CD4-positive, alpha-beta T cell treated with Interleukin-17A for 4 hours (primary cell): Measurements from ENCODE around the gene TAF8.

Source experiments
- DNase-seq: peaks from one replicate; pipeline ENCODE4 v3.0.0-alpha.2; 2020; ENCODE audit warnings: mixed read lengths

TAF8 gene

DNA sequence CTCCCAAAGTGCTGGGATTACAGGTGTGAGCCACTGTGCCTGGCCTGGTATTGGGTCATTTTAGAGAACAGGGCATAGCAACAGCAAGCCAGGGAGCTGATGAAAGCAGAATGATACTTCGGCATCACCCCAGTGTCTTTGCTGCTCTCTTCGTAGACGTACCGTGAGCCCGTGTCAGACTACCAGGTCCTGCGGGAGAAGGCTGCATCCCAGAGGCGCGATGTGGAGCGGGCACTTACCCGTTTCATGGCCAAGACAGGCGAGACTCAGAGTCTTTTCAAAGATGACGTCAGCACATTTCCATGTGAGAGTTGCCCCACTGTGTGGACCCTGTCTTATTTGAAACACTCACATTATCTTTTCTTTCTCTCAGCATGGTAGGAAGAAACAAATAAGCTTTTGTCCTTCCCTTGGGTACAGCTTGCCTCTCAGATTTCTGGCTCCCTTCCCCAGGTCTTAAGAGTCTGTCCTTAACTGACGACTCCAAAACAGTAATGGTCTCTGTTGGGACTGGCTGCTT, 15.9 kb downstream of the TAF8 start:
- DNase-seq, result no peak

DNA sequence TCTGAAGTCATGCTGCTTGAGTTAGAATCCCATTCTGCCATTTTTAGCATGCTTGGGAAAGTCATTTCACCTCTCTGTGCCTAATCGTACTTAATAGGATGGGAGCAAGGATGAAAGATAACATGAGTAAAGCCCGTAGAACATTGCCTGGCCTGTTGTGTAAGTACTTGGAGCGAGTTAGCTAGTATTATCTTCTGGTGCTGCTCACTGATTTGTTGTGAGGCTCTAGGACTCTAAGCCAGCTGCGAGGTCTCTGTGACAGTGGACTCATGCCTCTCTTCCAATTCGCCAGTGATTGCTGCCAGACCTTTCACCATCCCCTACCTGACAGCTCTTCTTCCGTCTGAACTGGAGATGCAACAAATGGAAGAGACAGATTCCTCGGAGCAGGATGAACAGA, 17.8 kb downstream of the TAF8 start:
- DNase-seq, result no peak

- DNase-seq, result no peak
These were observed 18.7 kb downstream of the TAF8 start for GRCh38 chr6:42068872-42069522.

- no peak for DNase-seq
These were observed 21.7 kb downstream of the TAF8 start for GRCh38 chr6:42071881-42072583.

DNA sequence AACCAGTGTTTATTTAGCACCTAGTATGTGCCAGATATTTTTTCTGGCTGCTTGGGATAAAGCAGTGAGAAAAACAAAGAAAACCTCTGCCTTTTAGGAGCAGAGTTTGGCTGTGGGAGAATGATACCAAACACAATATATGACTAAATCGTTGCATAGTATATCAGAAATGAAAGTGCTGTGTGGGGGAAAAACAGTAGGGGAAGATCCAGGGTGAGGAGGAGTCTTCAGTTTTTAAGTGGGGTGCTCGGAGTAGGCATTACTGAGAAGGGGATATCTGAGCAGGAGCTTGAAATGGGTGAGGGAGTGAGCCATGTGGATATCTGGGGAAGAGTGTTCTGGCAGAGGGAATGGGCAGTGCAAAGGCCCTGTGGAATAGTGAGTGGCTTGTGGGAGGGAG, 23.0 kb downstream of the TAF8 start:
- no peak for DNase-seq

DNA sequence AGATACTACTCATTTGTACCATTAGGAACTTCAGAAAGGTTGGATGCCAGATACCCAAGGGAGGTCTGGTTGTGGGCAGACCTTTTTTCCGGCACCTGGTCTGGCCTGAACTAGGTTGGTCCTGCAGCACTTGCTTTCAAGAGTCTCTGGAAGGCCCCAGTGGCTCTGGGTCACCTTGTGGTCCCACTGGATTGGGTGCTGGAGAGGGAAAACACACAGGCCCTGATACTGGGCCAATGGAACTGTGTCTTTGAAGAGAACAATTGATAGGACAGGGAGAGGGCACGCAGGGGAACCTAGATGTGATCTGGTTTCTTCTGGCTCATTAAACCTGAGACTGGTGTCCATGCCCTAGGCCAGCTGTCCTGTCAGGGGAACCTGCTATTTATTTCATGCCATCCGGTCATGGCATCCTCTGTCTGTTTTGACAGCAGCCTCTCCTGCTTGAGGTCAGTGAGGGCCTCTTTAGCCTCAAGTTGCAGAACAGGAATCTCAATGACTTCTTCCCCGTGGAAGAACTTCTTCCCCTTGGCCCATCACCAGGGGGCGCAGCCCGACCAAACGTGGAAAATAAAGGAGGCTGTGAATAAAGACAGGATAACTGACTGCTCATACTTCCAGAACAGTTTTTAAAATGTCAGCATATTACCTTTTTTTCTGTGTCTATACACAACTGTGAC, 25.0 kb downstream of the TAF8 start:
- peak; percentile 67 for DNase-seq

- DNase-seq, result no peak
These were observed 28.1 kb downstream of the TAF8 start for GRCh38 chr6:42078386-42078785.

DNA sequence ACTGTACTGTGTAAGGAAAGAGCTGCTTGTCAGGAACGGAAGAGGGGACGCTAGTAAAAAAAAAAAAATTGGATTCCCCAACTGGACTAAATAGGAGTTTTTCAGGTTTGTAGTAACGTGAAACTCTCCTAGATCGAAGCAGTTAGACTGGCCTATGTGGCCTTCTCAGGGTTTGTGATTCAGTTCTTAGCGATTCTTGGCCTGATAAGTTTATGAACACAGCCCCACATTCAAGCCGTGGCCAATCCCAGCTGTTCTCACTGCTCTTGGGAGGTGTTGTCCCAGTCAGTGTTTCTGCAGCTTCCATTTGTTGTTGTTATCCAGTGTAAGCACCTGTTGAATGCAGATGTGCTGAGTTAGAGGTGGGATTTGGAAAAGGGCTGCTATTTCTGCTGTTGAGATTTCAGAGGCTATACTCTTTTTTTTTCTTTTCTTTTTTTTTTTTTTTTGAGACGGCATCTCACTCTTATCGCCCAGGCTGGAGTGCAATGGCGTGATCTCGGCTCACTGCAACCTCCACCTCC, 29.7 kb downstream of the TAF8 start:
- no peak for DNase-seq

- no peak for DNase-seq
These were observed 33.2 kb downstream of the TAF8 start for GRCh38 chr6:42083530-42083929.

DNA sequence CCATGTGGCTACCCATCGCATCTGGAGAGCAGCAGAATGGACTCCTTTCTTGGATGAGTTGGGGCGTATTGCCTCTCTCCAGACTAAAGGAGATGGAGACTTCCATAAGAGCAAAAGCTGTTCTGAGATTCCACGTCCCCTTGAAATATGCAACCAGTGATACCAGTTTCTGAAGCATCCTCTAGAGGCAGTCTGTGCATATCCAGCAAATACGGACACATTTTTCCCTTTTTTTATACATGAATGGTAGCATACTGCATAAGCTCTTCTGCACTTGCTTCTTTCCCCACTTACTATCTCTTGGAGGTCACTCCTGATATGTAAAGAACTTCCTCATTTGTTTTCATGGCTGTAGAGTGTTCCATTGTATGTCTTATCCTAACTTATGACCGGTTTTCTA, 34.6 kb downstream of the TAF8 start:
- no peak for DNase-seq

GRCh38 chr6:42086046-42087035, 36.0 kb downstream of the TAF8 start:
- DNase-seq, result no peak

DNA sequence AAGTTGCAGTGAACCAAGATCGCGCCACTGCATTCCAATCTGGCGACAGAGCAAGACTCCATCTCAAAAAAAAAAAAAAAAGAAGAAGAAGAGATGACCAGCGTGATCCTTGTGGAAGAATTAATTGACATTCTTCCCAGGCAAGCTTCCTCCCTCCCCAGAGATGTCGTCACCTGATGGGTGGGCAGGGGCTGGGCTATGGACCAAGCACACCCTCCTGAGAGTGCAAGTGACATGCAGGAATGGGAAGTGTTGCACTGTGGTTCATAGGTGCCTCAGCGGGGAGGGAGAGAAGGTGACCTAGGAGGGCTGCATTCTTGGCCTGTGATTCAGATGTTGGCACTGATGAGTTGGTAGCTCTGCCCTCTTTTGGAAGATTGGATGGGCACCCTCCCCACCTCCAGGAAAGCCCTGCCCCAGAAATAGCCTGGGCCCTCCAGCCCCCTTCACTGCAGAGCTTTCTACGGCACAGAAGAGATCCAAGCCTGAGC, 37.8 kb downstream of the TAF8 start:
- DNase-seq, result no peak

GRCh38 chr6:42090819-42091717, 40.7 kb downstream of the TAF8 start:
- DNase-seq, result no peak

DNA sequence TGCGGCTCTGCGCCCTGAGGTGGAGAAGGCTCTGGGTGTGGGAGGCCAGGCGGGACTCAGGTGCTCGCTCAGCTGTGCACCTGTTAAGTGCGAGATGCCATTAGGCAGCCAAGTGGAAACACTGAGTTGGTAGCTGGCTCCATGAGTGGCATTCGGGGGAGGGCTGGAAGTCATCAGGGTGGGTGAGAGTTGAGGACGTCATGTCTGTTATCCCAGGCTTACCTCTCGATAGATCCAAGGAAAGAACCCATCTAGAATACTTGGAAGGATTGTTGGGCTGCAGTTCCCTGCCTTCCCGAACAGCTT, 41.3 kb downstream of the TAF8 start:
- DNase-seq, result no peak

GRCh38 chr6:42093582-42094329, 43.4 kb downstream of the TAF8 start:
- DNase-seq, result no peak

GRCh38 chr6:42095094-42095493, 44.8 kb downstream of the TAF8 start:
- no peak for DNase-seq

DNA sequence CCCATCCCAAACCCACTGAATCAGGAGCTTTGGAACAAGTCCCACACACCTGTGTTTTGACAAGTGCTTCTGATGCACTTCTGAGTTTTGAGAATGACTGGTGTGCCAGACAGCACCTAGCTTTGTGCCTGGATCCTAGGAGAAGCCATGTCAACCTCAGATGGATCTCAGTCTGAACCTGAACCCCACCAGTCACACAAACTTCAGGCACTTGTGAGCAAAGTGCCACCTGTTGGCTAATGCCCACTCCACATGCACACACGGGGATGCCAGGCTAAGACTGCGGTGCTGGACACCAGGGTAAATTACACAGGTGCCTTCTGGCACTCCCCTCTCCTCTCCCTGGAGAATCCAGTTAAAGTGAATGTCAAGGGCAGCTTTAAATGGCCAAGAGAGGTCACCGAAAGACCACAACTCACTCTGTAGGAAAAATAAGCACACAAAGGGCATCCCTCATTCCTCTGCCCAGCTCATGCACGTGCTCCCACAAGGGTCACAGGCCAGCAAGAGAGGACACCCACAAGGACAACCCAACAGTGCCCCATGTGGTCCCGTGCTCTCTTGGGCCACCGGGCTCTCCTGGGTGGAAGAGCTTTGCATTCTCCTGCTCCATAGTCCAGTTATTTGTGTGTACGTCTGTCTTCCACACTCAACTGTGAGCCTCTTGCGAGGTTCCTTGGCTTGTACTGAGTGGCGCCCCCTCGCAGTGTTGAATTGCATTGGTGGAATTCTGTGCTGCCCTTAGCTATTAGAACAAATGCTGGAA, 45.6 kb downstream of the TAF8 start:
- no peak for DNase-seq

GRCh38 chr6:42099340-42100028, 49.2 kb downstream of the TAF8 start:
- DNase-seq, result no peak
